Measurements from ENCODE around the gene PTPRD. TPM values are rescaled to one million over a fixed set of nuclear protein-coding genes. Genes with fewer than 3 reads are reported as not detected.

Gene PTPRD
- total RNA-seq, 1 experiment from 2014 or later, result 69.6 TPM

- H3K9me3 Mint-ChIP-seq, result no peaks in the 10 kb centered on the region
- TF ChIP-seq TCF7 (CRISPR knock-in tag; IDR thresholded peaks at IDR 0.05; ENCODE audit: low read depth) (no peak), ZBTB43 (CRISPR knock-in tag; IDR thresholded peaks at IDR 0.05) (no peak), ZBTB21 (CRISPR knock-in tag; IDR thresholded peaks at IDR 0.05; ENCODE audit: borderline replicate concordance) (no peak), USF2 (CRISPR knock-in tag; IDR thresholded peaks at IDR 0.05) (no peak), CREM (CRISPR knock-in tag; IDR thresholded peaks at IDR 0.05) (no peak), RORB (CRISPR knock-in tag; IDR thresholded peaks at IDR 0.05) (no peak), ARID4B (CRISPR knock-in tag; IDR thresholded peaks at IDR 0.05; ENCODE audit: borderline replicate concordance) (no peak), AFF4 (CRISPR knock-in tag; IDR thresholded peaks at IDR 0.05; ENCODE audit: borderline replicate concordance) (no peak), MXD4 (CRISPR knock-in tag; IDR thresholded peaks at IDR 0.05; ENCODE audit: borderline replicate concordance) (no peak), FOXJ3 (CRISPR knock-in tag; IDR thresholded peaks at IDR 0.05; ENCODE audit: borderline replicate concordance) (no peak), RELA (CRISPR knock-in tag; IDR thresholded peaks at IDR 0.05; ENCODE audit: borderline replicate concordance) (no peak), CBFB (CRISPR knock-in tag; IDR thresholded peaks at IDR 0.05; ENCODE audit: low read depth) (no peak), ZNF317 (CRISPR knock-in tag; IDR thresholded peaks at IDR 0.05; ENCODE audit: borderline replicate concordance, low read depth) (no peak), OVOL2 (CRISPR knock-in tag; IDR thresholded peaks at IDR 0.05; ENCODE audit: borderline replicate concordance) (no peak), FOXP1 (CRISPR knock-in tag; IDR thresholded peaks at IDR 0.05; ENCODE audit: borderline replicate concordance) (no peak), NFATC4 (CRISPR knock-in tag; IDR thresholded peaks at IDR 0.05) (no peak), CREB1 (CRISPR knock-in tag; IDR thresholded peaks at IDR 0.05) (no peak), ZNF219 (CRISPR knock-in tag; IDR thresholded peaks at IDR 0.05; ENCODE audit: borderline replicate concordance) (no peak), MAX (CRISPR knock-in tag; IDR thresholded peaks at IDR 0.05) (no peak), GTF2I (CRISPR knock-in tag; conservative IDR thresholded peaks at IDR 0.05) (no peak)
- no peaks in the 10 kb centered on the region for H3K27me3 Mint-ChIP-seq (ENCODE audit: low read depth)
- no peak for DNase-seq (ENCODE audit: low spot score)
- ChIA-PET CTCF (no interaction called here), POLR2A (no interaction called here)
- ATAC-seq, result no peak
- no peaks in the 10 kb centered on the region for H3K36me3 Mint-ChIP-seq
- no peak overlapping the region for H3K4me3 Mint-ChIP-seq
- peaks cover 31% of the 10 kb centered on the region for H3K4me1 Mint-ChIP-seq
- H3K27ac Mint-ChIP-seq, result no peak overlapping the region
These were observed 1899.5 kb downstream of the PTPRD start for GRCh38 chr9:8713149-8713810.
